ENCODE measurements around the gene TNIP1.

The TNIP1 gene

GRCh38 chr5:151062405-151063141 is 18.3 kb downstream of the TNIP1 start:
- DNase-seq: no peak

- no peak for DNase-seq
These were observed 20.1 kb downstream of the TNIP1 start for GRCh38 chr5:151060742-151061141.

GRCh38 chr5:151058891-151059489 is 21.8 kb downstream of the TNIP1 start:
- DNase-seq: no peak

- no peak for DNase-seq
These were observed 22.5 kb downstream of the TNIP1 start for GRCh38 chr5:151058301-151058700.

- DNase-seq: no peak
These were observed 24.2 kb downstream of the TNIP1 start for GRCh38 chr5:151056379-151057325.

- no peak for DNase-seq
These were observed 25.5 kb downstream of the TNIP1 start for GRCh38 chr5:151055336-151055735.

- DNase-seq: no peak
These were observed 26.1 kb downstream of the TNIP1 start for GRCh38 chr5:151054709-151055108.

- no peak for DNase-seq
These were observed 26.9 kb downstream of the TNIP1 start for GRCh38 chr5:151053796-151054462.

- DNase-seq: no peak
These were observed 28.0 kb downstream of the TNIP1 start for GRCh38 chr5:151052836-151053235.

- no peak for DNase-seq
These were observed 28.8 kb downstream of the TNIP1 start for GRCh38 chr5:151051931-151052608.

- DNase-seq: peak; percentile 75
These were observed 29.5 kb downstream of the TNIP1 start for GRCh38 chr5:151051066-151051930.

- no peak for DNase-seq
These were observed 32.3 kb downstream of the TNIP1 start for GRCh38 chr5:151048526-151048925.

- no peak for DNase-seq
These were observed 32.9 kb downstream of the TNIP1 start for GRCh38 chr5:151047814-151048425.

GRCh38 chr5:151042453-151043093 is 38.3 kb downstream of the TNIP1 start:
- no peak for DNase-seq

- DNase-seq: no peak
These were observed 39.1 kb downstream of the TNIP1 start for GRCh38 chr5:151041577-151042268.

GRCh38 chr5:151040211-151040747 is 40.6 kb downstream of the TNIP1 start:
- DNase-seq: no peak

GRCh38 chr5:151039665-151040064 is 41.2 kb downstream of the TNIP1 start:
- no peak for DNase-seq

GRCh38 chr5:151038801-151039238 is 42.0 kb downstream of the TNIP1 start:
- no peak for DNase-seq

GRCh38 chr5:151038412-151038745 is 42.5 kb downstream of the TNIP1 start:
- DNase-seq: no peak

Measured in fibroblast of upper back skin (primary cell).